HG03521 (cell line): Measurements from ENCODE around the gene HYDIN.
"Not testable (repeated sequence)": the region's sequence is repeated elsewhere in the genome, so short reads cannot be mapped to it uniquely, and the experiment has no call there.

ENCODE experiments used
- ATAC-seq: cut with Tn5 transposase; IDR thresholded peaks from one replicate; pipeline ENCODE4 v1.9.1; 2021; ENCODE audit warnings: mild to moderate bottlenecking, moderate library complexity; ENCODE audit not compliant: unreplicated experiment

HYDIN gene

DNA sequence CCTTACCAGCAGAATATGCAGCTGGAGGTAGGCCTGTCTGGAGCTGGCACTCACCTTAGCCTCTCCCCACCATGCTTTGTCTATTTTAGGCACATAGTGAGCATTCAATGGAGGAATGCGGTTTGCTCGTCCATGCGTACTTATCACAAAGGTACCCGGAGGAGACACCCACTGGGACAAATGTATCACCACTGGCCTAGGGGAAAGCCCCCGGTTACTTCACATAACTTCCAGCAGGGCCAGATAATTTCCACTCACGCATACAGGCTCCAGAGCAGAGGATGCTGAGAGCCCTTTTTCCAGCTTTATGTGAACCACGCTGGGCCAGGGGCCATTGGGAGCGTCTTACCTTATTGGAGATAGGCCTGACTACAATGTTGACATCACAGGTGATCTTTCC lies 348.2 kb downstream of the HYDIN start:
- not testable (repeated sequence) for ATAC-seq

DNA sequence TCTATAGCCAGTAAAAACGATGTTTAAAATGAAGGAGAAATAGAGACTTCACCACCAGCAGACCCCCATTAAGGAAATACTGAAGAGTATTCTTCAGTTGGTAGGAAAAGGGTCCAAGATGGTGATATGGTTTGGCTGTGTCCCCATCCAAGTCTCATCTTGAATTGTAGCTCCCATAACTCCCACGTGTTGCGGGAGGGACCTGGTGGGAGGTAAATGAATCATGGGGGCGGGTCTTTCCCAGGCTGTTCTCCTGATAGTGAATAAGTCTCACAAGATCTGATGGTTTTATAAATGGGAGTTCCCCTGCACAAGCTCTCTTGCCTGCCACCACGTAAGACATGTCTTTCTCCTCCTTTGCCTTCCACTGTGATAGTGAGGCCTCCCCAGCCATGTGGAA lies 352.6 kb downstream of the HYDIN start:
- ATAC-seq = not testable (repeated sequence)

DNA sequence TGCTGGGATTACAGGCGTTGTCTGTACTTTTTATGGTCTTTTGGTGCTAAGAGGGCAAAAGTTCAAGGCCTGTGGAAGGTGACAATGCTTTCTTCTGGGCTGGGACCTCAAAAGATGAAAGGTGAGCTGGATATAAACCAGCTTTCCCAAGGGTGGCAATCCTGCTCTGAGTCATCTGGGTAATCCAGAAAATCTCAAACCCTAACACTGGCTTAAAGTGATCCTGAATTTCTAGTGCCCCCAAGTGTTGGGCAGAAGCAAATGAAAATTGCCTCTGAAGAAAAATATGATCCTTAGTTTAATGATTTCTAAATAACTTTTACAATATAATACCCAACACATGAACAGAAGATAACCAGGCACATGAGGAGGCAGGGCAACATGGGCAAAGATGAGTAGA lies 354.1 kb downstream of the HYDIN start:
- ATAC-seq = not testable (repeated sequence)

DNA sequence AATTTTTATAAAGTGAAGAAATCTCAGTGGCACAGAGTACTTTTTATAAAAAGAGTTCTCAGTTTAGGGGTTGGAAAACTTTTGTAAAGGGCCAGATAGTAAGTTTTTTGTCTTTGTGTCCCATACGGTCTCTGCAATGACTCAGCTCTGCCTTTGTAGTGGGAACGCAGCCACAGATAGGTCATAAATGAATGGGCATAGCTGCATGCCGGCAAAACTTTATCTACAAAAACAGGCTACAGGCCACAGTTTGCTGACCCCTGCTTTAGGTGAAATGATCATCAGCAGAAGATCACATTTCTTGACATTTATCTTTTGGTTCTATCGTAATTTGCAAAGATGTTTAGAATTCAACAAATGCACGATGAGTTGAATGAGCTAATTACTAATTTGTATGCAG lies 365.8 kb downstream of the HYDIN start:
- ATAC-seq = not testable (repeated sequence)

DNA sequence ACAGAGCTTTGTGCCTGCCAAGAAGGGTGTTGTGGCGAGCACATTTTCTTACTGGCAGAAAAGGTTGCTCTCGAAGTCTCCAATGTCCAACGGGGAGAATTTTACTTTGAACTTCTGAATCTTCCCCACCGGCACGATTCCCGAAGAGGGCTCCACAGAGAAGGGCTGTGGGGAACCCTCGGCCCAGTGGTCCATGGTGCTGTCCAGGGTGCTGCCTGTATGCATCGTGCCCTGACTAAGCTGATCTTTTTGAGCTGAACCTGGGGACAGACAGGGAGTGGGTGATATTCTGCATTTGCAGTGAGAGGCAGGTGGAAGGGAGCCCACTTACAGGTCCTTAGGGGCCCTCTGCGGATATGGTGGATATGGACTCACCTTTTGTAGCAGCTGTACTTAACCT lies 368.5 kb downstream of the HYDIN start:
- not testable (repeated sequence) for ATAC-seq

DNA sequence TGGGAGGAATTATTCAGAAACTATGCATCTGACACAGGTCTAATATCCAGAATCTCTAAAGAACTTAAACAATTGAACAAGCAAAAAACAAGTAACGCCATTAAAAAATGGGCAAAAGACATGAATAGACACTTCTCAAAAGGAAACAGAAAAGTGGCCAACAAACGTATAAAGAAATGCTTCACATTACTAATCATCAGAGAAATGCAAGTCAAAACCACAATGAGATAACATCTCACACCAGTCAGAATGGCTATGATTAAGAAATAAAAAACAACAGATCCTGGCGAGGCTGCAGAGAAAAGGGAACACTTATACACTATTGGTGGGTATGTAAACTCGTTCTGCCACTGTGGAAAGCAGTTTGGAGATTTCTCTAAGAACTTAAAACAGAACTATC lies 379.2 kb downstream of the HYDIN start:
- ATAC-seq = not testable (repeated sequence)

DNA sequence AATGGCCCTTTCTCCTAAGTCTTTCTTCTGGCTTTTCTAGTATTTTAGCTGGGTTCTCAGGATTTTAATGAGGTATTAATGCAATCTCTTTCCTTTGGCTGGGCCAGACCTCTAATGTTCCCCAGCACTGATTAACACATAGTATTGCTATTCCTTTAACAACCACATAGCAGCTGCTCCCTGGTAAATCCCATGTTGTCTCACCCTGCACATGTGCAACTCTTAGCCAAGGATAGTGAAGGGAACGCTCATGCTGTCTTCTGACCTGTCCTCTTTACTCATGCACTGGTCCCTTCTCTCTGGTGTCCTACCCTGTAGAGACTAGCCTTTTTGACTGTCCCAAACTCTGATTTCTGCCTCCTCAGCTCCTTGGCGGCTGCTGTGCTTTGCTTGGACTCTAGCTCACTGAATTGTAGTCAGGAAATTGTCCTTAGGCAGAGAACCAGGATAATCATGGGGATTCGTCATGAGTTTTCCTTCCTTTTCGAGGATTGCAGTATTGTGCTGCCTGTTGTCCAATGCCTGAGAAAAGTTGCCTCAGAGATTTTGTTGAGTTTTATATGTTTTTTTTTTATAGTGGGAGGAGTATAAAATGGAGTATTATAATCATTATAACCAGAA lies 406.9 kb downstream of the HYDIN start:
- not testable (repeated sequence) for ATAC-seq

DNA sequence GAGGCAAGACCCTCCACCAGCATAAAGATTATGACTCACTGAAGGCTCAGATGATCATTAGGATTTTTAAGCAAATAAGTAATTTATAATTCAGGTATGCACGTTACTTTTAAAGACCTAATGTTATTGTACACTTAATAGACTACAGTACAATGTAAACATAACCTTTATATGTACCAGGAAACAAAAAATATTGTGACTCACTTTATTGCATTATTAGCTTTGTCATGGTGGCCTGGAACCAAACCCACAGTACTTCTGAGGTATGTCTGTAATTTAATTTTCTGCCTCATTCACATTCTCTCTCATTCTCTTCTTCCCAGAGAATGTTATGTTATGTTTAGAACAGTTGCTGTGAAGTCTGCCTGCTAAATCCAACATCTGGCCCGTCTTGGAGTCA lies 407.8 kb downstream of the HYDIN start:
- not testable (repeated sequence) for ATAC-seq

DNA sequence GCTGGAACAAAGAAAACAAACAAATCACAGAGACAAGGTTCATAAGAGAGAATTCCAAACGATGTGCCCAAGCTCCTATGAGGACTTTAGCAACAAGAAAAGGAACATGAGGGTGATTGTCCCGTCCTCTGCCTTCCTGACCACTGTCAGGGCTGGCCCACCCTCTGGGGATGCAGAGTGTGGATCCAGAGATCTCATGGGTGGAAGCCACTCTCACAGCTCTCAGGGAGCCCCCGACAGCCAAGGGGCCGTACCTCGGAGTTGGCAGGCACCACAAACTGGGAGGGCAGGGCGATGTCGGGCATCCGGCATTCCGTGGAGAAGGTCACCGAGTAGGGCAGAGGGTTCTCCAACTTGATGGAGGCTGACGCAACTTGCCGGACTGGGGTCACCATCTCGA lies 412.4 kb downstream of the HYDIN start:
- not testable (repeated sequence) for ATAC-seq

DNA sequence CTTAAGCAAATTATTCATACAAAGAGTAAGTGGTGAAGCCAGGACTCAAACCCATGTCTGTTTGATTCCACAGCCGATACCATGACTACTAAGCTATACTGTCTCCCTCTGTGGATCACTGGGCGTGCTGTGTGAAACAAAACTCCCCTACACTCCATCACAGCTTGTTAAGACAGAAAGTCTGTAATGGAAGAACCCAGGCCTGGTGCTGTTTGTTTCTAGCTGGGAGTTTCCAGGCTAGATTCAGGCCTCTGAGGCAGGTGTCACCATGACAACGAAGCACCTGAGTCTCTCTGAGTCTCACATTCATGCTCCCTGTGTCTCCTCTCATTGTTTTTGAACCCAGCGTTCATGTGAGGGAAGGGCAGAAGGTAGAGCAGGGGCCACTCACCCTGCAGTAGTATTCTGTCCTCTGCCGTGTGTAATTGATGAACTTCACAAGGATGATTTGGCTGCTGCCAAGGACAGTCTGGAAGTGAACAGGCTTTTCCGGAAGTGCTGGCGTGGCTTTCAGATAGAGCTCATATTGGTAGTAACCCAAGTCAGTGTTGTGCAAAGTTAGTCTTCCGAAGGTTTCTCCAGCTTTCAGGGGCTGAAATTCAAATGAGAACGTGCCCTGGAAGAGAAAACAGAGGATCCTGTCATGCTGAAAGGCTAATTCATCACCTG lies 421.0 kb downstream of the HYDIN start:
- no peak for ATAC-seq

DNA sequence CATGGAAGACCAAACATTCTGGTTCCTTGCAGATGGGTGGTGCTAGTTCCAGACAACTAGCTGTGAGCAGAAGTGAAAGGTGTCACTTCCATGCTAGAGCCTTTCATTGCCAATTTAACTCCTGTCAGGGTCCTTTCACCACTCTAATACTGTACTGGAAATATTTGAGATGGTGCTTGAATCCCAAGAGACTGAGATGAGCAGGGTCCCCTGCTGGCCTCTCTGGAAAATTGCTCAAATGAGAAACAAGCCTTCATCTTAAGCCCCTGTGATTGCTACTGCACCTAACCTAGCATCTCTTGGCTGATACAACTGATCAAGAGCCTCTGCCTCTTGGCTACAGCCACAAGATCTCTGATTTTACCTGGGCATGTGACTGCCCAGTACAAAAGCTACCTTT lies 422.2 kb downstream of the HYDIN start:
- no peak for ATAC-seq

DNA sequence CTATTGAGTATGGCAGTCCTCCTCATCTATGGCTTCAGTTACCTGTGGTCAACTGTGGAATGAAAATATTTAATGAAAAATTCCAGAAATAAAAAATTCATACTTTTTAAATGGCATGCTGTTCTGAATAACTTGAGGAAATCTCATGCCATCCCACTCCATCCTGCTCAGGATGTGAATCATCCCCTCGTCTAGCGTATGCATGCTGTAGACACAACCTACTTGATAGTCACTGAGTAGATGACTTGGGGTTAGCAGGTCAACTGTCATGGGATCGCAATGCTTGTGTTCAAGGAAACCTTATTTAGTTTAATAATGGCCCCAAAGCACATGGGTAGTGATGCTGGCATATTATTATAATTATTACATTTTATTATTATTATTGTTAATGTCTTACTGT lies 424.7 kb downstream of the HYDIN start:
- ATAC-seq = no peak

DNA sequence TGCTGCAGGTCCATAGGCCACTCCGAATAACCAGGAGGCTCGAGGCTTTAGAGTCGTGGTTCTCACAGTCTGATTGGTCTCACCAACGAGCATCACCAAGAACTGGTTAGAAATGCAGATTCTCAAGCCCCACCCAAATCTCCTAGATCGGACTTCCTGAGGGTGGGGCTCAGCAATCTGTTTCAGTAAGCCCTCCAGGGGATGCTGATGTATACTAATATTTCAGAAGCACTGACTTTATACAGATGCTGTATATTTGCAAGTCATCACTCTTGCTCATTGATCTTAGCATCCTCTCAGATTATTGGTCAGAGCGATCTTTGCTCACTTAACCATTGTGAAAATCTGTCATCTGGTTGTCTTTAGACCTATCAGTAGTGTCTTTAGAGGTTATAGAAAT lies 425.1 kb downstream of the HYDIN start:
- ATAC-seq = no peak

DNA sequence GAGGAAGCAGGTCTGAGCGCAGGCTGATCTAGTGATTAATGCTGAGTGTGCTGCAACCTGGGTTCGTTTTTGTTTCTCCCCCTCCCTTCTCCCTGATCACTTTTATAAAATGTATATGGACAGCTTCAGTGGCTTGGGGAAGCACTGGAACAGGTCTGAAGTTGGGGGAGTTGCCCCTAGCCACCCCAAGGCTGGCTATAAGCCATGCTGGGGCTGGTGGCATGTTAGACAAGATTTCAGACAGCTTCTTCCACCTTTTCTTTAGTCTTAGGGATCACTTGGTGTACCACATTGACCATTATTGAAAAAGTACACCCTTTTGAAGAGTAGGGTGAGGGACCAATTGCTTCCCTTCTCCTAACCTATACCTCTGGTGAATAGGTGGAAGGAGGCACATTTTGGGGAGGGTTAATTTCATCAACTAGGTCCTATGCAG lies 425.8 kb downstream of the HYDIN start:
- ATAC-seq = no peak

DNA sequence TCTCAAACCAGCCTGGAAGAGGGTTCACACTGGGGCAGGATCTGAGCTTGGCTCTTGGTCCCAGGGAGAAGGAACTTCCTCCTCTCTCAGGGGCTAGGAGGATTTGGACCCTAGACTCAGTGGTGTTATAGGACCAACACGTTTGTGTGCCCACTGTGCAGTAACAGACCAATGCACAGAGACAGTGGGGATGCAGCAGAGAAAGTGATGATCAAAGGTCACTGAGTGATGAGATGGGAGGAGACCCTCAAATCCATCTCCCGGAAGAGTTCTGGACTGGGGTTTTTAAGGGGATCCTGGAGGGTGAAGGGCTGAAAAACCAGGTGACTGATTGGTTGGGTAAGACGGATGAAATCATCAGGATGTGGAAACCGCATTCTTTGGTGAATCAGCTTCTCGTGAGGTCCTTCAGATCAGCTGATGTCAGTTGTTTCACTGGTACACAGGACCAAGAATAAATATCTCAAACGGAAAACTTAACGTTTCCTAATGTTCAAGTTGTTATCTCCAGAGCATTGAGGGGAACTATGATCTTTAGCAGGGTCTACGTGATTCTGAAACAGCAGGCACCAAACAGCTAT lies 426.3 kb downstream of the HYDIN start:
- no peak for ATAC-seq

DNA sequence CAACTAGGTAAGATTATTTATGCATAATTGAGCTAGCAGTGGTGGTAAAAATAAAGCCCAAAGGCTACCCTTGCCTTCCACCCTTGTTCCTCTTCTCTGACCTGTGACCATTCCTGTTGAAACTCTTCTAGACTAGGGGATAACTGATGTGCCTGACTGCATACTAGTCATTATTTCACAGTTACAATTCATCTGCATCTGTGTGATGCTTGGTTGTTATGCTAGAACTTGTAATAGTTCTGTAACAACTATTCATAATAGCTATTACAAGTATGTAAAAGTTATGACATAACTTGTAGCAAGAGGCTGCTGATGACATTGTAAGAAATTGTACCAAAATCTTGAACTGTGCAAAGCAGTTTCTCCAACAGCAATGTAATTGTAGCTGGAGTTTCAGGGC lies 427.2 kb downstream of the HYDIN start:
- ATAC-seq = no peak

DNA sequence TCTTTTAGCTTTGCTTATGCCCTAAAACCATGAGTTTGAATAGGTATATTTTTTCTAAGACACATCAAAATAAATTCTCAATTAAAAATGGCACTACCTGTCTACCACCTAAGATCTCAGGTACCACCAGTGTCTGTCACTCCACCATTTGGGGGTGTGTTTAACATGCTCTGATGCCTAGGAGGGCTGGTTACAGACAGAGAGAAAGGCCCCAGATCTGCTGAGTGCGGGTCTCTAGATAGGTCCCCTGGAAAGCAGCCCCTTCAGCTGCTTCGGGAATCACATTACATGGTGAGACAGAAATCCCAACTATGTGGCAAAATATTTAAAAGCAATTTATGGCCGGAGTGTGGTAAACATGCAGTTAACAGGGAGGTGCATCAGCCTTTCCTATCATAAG lies 428.9 kb downstream of the HYDIN start:
- ATAC-seq = no peak

DNA sequence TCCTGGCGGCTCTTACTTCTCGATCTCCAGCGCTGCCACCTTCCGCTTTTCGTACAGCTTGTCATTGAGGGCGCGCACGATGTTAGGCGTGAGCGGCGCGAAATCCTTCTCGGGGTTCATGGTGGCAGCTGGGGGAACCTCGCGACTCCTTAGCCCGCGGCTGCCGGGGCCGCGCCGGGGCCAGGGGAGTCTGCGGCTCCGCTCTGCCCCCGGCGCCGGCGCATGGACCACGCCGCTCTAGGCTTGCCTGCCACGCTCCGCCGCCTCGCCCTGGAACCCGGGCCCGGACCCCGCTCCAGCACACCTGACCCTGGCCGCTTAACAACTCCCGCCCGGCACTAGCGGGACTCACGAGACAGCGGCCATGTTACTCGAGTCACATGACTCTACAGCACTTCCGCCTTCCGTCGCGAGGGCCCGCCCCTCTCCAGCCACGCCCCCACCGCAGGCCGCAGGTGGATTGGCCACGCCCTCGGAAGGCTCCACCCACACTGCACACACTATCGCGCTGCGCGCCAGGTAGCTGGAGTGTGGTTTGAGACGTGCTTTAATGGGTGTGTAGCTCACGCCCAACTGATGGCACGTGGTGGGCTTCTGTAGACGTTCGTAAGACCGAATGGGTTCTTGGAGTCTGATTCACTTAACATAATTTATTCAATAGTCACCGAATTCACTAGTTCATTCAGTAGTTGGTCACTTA lies 429.6 kb downstream of the HYDIN start, which contains the start of gene VAC14:
TSS of gene VAC14 (minus strand) at position 378 of the 700 bp plus-strand sequence. CDS start at position 120, 258 bp downstream.
- ATAC-seq = peak; percentile 95

DNA sequence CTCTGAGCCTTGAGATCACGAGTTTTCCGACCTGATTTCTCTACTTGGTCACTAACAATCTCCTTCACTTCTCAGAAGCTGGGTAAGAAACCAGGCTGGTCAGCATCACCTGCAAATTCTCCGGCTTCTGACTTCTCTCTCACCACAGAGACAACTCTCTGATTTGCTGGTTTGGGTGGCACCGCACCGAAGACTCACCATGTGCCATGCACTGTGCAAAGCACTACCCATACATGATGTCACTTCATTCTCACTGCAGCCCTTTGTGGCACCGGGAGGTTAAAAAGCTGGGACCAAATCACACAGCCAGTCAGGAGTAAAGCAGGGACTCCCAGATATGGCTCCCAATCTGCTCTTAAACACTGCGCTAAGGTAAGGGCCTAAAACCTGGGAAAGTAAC lies 430.2 kb downstream of the HYDIN start:
- ATAC-seq = peak; percentile 5

DNA sequence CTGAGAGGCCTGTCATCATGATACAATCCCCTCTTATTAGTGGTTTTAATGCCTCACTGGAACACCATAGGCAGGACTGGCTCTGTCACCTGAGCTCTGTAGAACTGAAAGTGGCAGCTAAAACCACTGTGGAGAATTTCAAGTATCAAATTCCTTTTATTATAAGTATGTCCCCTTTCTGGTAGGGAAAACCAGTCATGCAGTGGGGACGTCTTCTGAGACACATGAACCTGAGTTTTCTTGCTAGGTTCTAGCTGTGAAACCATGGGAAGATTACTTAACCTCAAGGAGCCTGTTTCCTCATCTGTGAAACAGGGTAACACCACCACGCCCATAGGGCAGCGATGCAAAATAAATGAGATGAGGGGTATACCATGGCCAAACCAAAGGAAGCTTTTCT lies 434.2 kb downstream of the HYDIN start:
- ATAC-seq = no peak

DNA sequence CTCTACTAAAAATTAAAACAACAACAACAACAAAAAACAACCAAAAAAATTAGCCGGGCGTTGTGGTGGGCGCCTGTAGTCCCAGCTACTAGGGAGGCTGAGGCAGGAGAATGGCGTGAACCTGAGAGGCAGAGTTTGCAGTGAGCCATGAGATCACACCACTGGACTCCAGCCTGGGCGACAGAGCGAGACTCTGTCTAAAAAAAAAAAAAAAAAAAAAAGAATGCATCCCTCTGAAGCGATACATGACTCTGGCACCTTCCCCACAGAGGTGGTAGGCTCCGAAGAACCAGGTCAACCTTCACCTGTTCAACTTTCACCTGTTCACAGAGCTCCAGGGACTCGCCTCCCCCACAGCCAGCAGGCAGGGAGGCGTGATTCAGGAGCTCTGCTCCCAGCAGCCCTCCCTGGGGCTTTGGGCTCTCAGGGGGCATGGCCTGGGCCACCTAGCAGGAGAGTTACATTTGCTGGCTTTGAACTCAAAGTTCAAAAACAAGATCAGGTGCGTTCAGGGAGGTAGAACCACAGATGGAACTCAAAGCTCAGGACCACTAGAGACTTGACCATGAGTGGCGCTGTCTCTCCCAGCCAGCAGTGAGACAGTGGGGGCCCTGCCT lies 435.1 kb downstream of the HYDIN start:
- no peak for ATAC-seq
